GM23338 (cell line): ENCODE results near the gene CUBN. TPM values are rescaled to one million over a fixed set of nuclear protein-coding genes. Genes with fewer than 3 reads are reported as not detected.

Source experiments
- ATAC-seq: fragments of 200-7000 bp; cut with Tn5 transposase; 3 replicates; pipeline ENCODE4 v1.9.1; 2020
- DNase-seq: peaks from one replicate; pipeline ENCODE4 v3.0.0-alpha.2; 2015; ENCODE audit warnings: low spot score
- H2AFZ ChIP-seq: fragments of 200-600 bp; sonication (generic); 2 replicates; pipeline ENCODE4 v1.8.0; 2016; ENCODE audit warnings: antibody characterized with exemption, mild to moderate bottlenecking, moderate library complexity
- H3F3A ChIP-seq: fragments of 200-600 bp; sonication (generic); replicated peaks from 2 replicates; pipeline ENCODE4 v1.8.0; 2017; ENCODE audit warnings: antibody characterized with exemption, mixed run types, low read depth
- H3K27ac ChIP-seq: fragments of 200-600 bp; sonication (generic); 2 replicates; pipeline ENCODE4 v1.6.1; 2016; ENCODE audit warnings: low read depth
- H3K27me3 ChIP-seq: fragments of 200-600 bp; sonication (generic); 2 replicates; pipeline ENCODE4 v1.8.0; 2016; ENCODE audit warnings: mild to moderate bottlenecking, mixed run types, moderate library complexity; ENCODE audit not compliant: insufficient read depth
- H3K36me3 ChIP-seq: fragments of 200-600 bp; sonication (generic); 2 replicates; pipeline ENCODE4 v1.8.0; 2016; ENCODE audit warnings: mild to moderate bottlenecking; ENCODE audit not compliant: insufficient read depth
- H3K4me1 ChIP-seq: fragments of 200-600 bp; sonication (generic); 2 replicates; pipeline ENCODE4 v1.8.0; 2016; ENCODE audit warnings: mild to moderate bottlenecking, moderate library complexity; ENCODE audit not compliant: insufficient read depth
- H3K4me2 ChIP-seq: fragments of 200-600 bp; sonication (generic); 2 replicates; pipeline ENCODE4 v1.7.1; 2017; ENCODE audit warnings: mixed run types
- H3K4me3 ChIP-seq: fragments of 200-600 bp; sonication (generic); 2 replicates; pipeline ENCODE4 v1.6.1; 2016; ENCODE audit warnings: mixed run types
- H3K79me2 ChIP-seq: fragments of 200-600 bp; sonication (generic); replicated peaks from 2 replicates; pipeline ENCODE4 v1.8.0; 2017; ENCODE audit warnings: mild to moderate bottlenecking; ENCODE audit not compliant: insufficient read depth
- H3K9me2 ChIP-seq: fragments of 200-600 bp; sonication (generic); 2 replicates; pipeline ENCODE4 v1.8.0; 2017; ENCODE audit not compliant: insufficient read depth
- H4K20me1 ChIP-seq: fragments of 200-600 bp; sonication (generic); replicated peaks from 2 replicates; pipeline ENCODE4 v1.8.0; 2017; ENCODE audit warnings: mild to moderate bottlenecking; ENCODE audit not compliant: insufficient read depth
- H3K27ac Mint-ChIP-seq: 2 replicates; pipeline ENCODE4 v1.8.0; 2020; ENCODE audit warnings: inconsistent platforms, mild to moderate bottlenecking, moderate library complexity, mixed read lengths
- H3K27me3 Mint-ChIP-seq: 3 replicates; pipeline ENCODE4 v1.8.0; 2022; ENCODE audit warnings: low read depth, mild to moderate bottlenecking, moderate library complexity, mixed read lengths, inconsistent platforms; ENCODE audit not compliant: insufficient read depth, poor library complexity
- H3K36me3 Mint-ChIP-seq: 3 replicates; pipeline ENCODE4 v1.8.0; 2021; ENCODE audit warnings: low read depth, mild to moderate bottlenecking, inconsistent platforms, moderate library complexity, mixed read lengths
- H3K4me1 Mint-ChIP-seq: 3 replicates; pipeline ENCODE4 v1.8.0; 2020; ENCODE audit warnings: mild to moderate bottlenecking, inconsistent platforms, mixed read lengths
- H3K4me3 Mint-ChIP-seq: 3 replicates; pipeline ENCODE4 v1.8.0; 2021; ENCODE audit warnings: moderate library complexity, mild to moderate bottlenecking, inconsistent platforms, mixed read lengths
- H3K9me3 Mint-ChIP-seq: 3 replicates; pipeline ENCODE4 v1.8.0; 2020; ENCODE audit warnings: moderate library complexity, mild to moderate bottlenecking, inconsistent platforms, mixed read lengths
- CREB1 ChIP-seq: fragments of 250-450 bp; sonication (Bioruptor Pico); IDR thresholded peaks from 2 replicates; pipeline ENCODE4 v1.5.0; 2020; ENCODE audit warnings: low read depth, mild to moderate bottlenecking, moderate library complexity
- CTCF ChIP-seq, 2 experiments: fragments of 200-600 bp in 1 of 2; sonication (generic) in 1 of 2; conservative IDR thresholded peaks; 2 replicates each; pipeline versions ENCODE4 v1.5.1 to v1.6.1; 2016 to 2017; ENCODE audit warnings: antibody characterized with exemption in 2 of 2, low read depth in 2 of 2, mild to moderate bottlenecking in 2 of 2, moderate library complexity in 1 of 2
- EZH2 ChIP-seq: fragments of 200-600 bp; sonication (generic); IDR thresholded peaks from one replicate; pipeline ENCODE4 v1.8.0; 2017; ENCODE audit warnings: antibody characterized with exemption, mild to moderate bottlenecking, low read depth; ENCODE audit not compliant: unreplicated experiment
- EZH2phosphoT487 ChIP-seq: fragments of 200-600 bp; sonication (generic); IDR thresholded peaks from one replicate; pipeline ENCODE4 v1.8.1; 2018; ENCODE audit warnings: antibody characterized with exemption; ENCODE audit not compliant: unreplicated experiment
- JUNB ChIP-seq: IDR thresholded peaks from one replicate; pipeline ENCODE4 v1.6.1; 2016; ENCODE audit warnings: antibody characterized with exemption; ENCODE audit not compliant: unreplicated experiment
- NANOG ChIP-seq: IDR thresholded peaks from 2 replicates; pipeline ENCODE4 v1.6.1; 2016; ENCODE audit warnings: antibody characterized with exemption, borderline replicate concordance
- POLR2AphosphoS5 ChIP-seq: IDR thresholded peaks from 2 replicates; pipeline ENCODE4 v1.6.1; 2016; ENCODE audit warnings: antibody characterized with exemption, low read depth
- STAT1 ChIP-seq: IDR thresholded peaks from one replicate; pipeline ENCODE4 v1.6.1; 2016; ENCODE audit warnings: antibody characterized with exemption; ENCODE audit not compliant: unreplicated experiment
- ZNF114 ChIP-seq: fragments of 250-450 bp; sonication (Bioruptor Pico); IDR thresholded peaks from 2 replicates; pipeline ENCODE4 v1.5.0; 2020; ENCODE audit warnings: mild to moderate bottlenecking, moderate library complexity
- ZNF331 ChIP-seq: fragments of 250-450 bp; sonication (Bioruptor Pico); IDR thresholded peaks from 2 replicates; pipeline ENCODE4 v1.5.0; 2020; ENCODE audit warnings: low read depth, mild to moderate bottlenecking, moderate library complexity
- ZNF462 ChIP-seq: fragments of 250-450 bp; sonication (Bioruptor Pico); IDR thresholded peaks from 2 replicates; pipeline ENCODE4 v1.5.0; 2020; ENCODE audit warnings: mild to moderate bottlenecking, moderate library complexity
- polyA plus RNA-seq: library from polyadenylated mRNA; unstranded; fragments of >200 nt; fragmentation: Nextera tagmentation; extraction: Ambion mirVana; gene quantifications from 2 replicates; pipeline ENCODE4 v1.2.1, GENCODE V29; 2016
- total RNA-seq: library from RNA; depleted of rRNA; stranded (reverse); fragments of >200 nt; shearing (Covaris generic); gene quantifications from 2 replicates; pipeline ENCODE4 v1.2.3, GENCODE V29; 2014
- TF ChIP-seq, protein P1 (sequence below): IDR thresholded peaks from 2 replicates; pipeline ENCODE4 v1.6.1; 2016; ENCODE audit warnings: antibody characterized with exemption
- TF ChIP-seq, protein P2 (sequence below): IDR thresholded peaks from one replicate; pipeline ENCODE4 v1.6.1; 2018; ENCODE audit warnings: antibody characterized with exemption; ENCODE audit not compliant: unreplicated experiment

Gene CUBN
- total and polyA plus RNA-seq, 2 experiments from 2014 or later, result 0.06 to 1.8 TPM

- H3K27me3 ChIP-seq, result no peaks in the 10 kb centered on the region
- no peak overlapping the region for H3K4me3 ChIP-seq
- ATAC-seq (no peak), DNase-seq (no peak)
- no peaks in the 10 kb centered on the region for H3K9me3 Mint-ChIP-seq
- no peaks in the 10 kb centered on the region for H3K36me3 Mint-ChIP-seq
- no peak overlapping the region for H3K4me2 ChIP-seq
- no peak overlapping the region for H3K27ac Mint-ChIP-seq
- no peaks in the 10 kb centered on the region; the same call in 1 of the 2 replicates for H3K9me2 ChIP-seq
- peaks cover 8% of the 10 kb centered on the region for H3K4me1 Mint-ChIP-seq
- H3F3A ChIP-seq, result no peaks in the 10 kb centered on the region
- H3K27ac ChIP-seq, result no peak overlapping the region
- no peaks in the 10 kb centered on the region for H4K20me1 ChIP-seq
- H3K79me2 ChIP-seq, result no peaks in the 10 kb centered on the region
- no peaks in the 10 kb centered on the region for H3K36me3 ChIP-seq
- no peak overlapping the region for H2AFZ ChIP-seq
- peaks cover 4% of the 10 kb centered on the region; the same call in 1 of the 2 replicates for H3K4me1 ChIP-seq
- no peak for TF ChIP-seq POLR2AphosphoS5
- TF ChIP-seq, protein P1, sequence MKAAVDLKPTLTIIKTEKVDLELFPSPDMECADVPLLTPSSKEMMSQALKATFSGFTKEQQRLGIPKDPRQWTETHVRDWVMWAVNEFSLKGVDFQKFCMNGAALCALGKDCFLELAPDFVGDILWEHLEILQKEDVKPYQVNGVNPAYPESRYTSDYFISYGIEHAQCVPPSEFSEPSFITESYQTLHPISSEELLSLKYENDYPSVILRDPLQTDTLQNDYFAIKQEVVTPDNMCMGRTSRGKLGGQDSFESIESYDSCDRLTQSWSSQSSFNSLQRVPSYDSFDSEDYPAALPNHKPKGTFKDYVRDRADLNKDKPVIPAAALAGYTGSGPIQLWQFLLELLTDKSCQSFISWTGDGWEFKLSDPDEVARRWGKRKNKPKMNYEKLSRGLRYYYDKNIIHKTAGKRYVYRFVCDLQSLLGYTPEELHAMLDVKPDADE, result no peak
- no peak for TF ChIP-seq EZH2
- TF ChIP-seq ZNF331 (CRISPR knock-in tag), result no peak
- no peak for TF ChIP-seq STAT1
- no peak for TF ChIP-seq ZNF462 (CRISPR knock-in tag)
- no peak for TF ChIP-seq JUNB
- TF ChIP-seq ZNF114 (CRISPR knock-in tag), result no peak
- no peak for TF ChIP-seq CREB1
- TF ChIP-seq, protein P2, sequence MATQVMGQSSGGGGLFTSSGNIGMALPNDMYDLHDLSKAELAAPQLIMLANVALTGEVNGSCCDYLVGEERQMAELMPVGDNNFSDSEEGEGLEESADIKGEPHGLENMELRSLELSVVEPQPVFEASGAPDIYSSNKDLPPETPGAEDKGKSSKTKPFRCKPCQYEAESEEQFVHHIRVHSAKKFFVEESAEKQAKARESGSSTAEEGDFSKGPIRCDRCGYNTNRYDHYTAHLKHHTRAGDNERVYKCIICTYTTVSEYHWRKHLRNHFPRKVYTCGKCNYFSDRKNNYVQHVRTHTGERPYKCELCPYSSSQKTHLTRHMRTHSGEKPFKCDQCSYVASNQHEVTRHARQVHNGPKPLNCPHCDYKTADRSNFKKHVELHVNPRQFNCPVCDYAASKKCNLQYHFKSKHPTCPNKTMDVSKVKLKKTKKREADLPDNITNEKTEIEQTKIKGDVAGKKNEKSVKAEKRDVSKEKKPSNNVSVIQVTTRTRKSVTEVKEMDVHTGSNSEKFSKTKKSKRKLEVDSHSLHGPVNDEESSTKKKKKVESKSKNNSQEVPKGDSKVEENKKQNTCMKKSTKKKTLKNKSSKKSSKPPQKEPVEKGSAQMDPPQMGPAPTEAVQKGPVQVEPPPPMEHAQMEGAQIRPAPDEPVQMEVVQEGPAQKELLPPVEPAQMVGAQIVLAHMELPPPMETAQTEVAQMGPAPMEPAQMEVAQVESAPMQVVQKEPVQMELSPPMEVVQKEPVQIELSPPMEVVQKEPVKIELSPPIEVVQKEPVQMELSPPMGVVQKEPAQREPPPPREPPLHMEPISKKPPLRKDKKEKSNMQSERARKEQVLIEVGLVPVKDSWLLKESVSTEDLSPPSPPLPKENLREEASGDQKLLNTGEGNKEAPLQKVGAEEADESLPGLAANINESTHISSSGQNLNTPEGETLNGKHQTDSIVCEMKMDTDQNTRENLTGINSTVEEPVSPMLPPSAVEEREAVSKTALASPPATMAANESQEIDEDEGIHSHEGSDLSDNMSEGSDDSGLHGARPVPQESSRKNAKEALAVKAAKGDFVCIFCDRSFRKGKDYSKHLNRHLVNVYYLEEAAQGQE, result no peak
- TF ChIP-seq NANOG, result no peak
- no peak for TF ChIP-seq EZH2phosphoT487
- TF ChIP-seq CTCF (conservative IDR thresholded peaks at IDR 0.05; ENCODE audit: low read depth in 2 of 2), result no peak
- no peak overlapping the region for H3K4me3 Mint-ChIP-seq
- H3K27me3 Mint-ChIP-seq, result no peaks in the 10 kb centered on the region
These were observed 91.7 kb downstream of the CUBN start for GRCh38 chr10:17037910-17038309.
